SK-N-SH (cell line): ENCODE data around the gene SREBF2. TPM values are rescaled to one million over a fixed set of nuclear protein-coding genes. Genes with fewer than 3 reads are reported as not detected.

ENCODE experiments used
- CTCF ChIA-PET: fragments of 300-600, 350-600 bp; formaldehyde crosslinking; extraction: SDS; loops from one replicate; lab custom pipeline; 2021; lab: Yijun Ruan, JAX
- POLR2A ChIA-PET: fragments of 350-600 bp; sonication (Branson Sonifier 250); formaldehyde crosslinking; extraction: SDS; loops from one replicate; lab custom pipeline; 2020; ENCODE audit warnings: antibody characterized with exemption, inconsistent platforms; lab: Yijun Ruan, JAX
- DNase-seq: peaks from one replicate; pipeline ENCODE4 v3.0.0; 2012
- H2AFZ ChIP-seq: fragments of 200-600 bp; sonication (generic); 2 replicates; pipeline ENCODE4 v1.8.1; 2016; ENCODE audit warnings: antibody characterized with exemption, mild to moderate bottlenecking, low read depth
- H3F3A ChIP-seq: fragments of 200-600 bp; sonication (generic); replicated peaks from 2 replicates; pipeline ENCODE3; 2016; ENCODE audit warnings: antibody characterized with exemption, mild to moderate bottlenecking; ENCODE audit not compliant: insufficient read depth
- H3K27ac ChIP-seq, 2 experiments: fragments of 200-500 bp in 1 of 2; fragments of 200-600 bp in 1 of 2; sonication (Bioruptor generic) in 1 of 2; sonication (generic), shearing (Covaris generic) in 1 of 2; 2 replicates each; pipeline versions ENCODE4 v1.5.1 to v1.6.1; 2014 to 2016; ENCODE audit warnings: low read depth in 2 of 2, inconsistent platforms in 1 of 2, low read length in 1 of 2, mild to moderate bottlenecking in 1 of 2, mixed read lengths in 1 of 2
- H3K27me3 ChIP-seq: fragments of 200-600 bp; sonication (generic), shearing (Covaris generic); 2 replicates; pipeline ENCODE4 v1.6.1; 2016; ENCODE audit warnings: mixed run types; ENCODE audit not compliant: insufficient read depth
- H3K36me3 ChIP-seq, 2 experiments: fragments of 200-500 bp in 1 of 2; fragments of 200-600 bp in 1 of 2; sonication (Bioruptor generic) in 1 of 2; sonication (generic) in 1 of 2; replicated peaks in 1 of 2; 2 replicates each; pipeline versions ENCODE3 to v1.5.1; 2014 to 2016; ENCODE audit warnings: low read length in 1 of 2, mild to moderate bottlenecking in 1 of 2; ENCODE audit not compliant: insufficient read depth in 2 of 2, control insufficient read depth in 1 of 2
- H3K4me1 ChIP-seq, 2 experiments: fragments of 200-500 bp in 1 of 2; fragments of 200-600 bp in 1 of 2; sonication (Bioruptor generic) in 1 of 2; sonication (generic), shearing (Covaris generic) in 1 of 2; 2 replicates each; pipeline versions ENCODE4 v1.5.1 to v1.6.1; 2014 to 2016; ENCODE audit warnings: low read depth in 1 of 2, low read length in 1 of 2, mixed run types in 1 of 2; ENCODE audit not compliant: insufficient read depth in 2 of 2, control insufficient read depth in 1 of 2
- H3K4me2 ChIP-seq: fragments of 200-600 bp; sonication (generic), shearing (Covaris generic); 2 replicates; pipeline ENCODE4 v1.6.1; 2017; ENCODE audit warnings: mixed run types
- H3K4me3 ChIP-seq, 2 experiments: fragments of 200-500 bp in 1 of 2; fragments of 200-600 bp in 1 of 2; sonication (Bioruptor generic) in 1 of 2; sonication (generic), shearing (Covaris generic) in 1 of 2; 2 replicates each; pipeline versions ENCODE4 v1.5.1 to v1.8.1; 2014 to 2016; ENCODE audit warnings: low read depth in 2 of 2, inconsistent platforms in 1 of 2, low read length in 1 of 2, mild to moderate bottlenecking in 1 of 2, mixed read lengths in 1 of 2, moderate library complexity in 1 of 2
- H3K79me2 ChIP-seq: fragments of 200-600 bp; sonication (generic); 2 replicates; pipeline ENCODE4 v1.8.1; 2017; ENCODE audit warnings: mild to moderate bottlenecking; ENCODE audit not compliant: insufficient read depth
- H3K9ac ChIP-seq: fragments of 200-600 bp; sonication (generic); 2 replicates; pipeline ENCODE4 v1.6.1; 2017; ENCODE audit warnings: mixed run types
- H3K9me2 ChIP-seq: fragments of 200-600 bp; sonication (generic); 2 replicates; pipeline ENCODE4 v1.6.1; 2017; ENCODE audit warnings: mixed run types
- H3K9me3 ChIP-seq: fragments of 200-600 bp; sonication (generic); 2 replicates; pipeline ENCODE4 v1.6.1; 2017; ENCODE audit warnings: mixed run types, mild to moderate bottlenecking, moderate library complexity
- H4K20me1 ChIP-seq: fragments of 200-600 bp; sonication (generic); 2 replicates; pipeline ENCODE4 v1.6.1; 2017; ENCODE audit warnings: mild to moderate bottlenecking, mixed run types; ENCODE audit not compliant: insufficient read depth
- ELF1 ChIP-seq: IDR thresholded peaks from 2 replicates; pipeline ENCODE4 v1.4.0; 2012
- EP300 ChIP-seq, 2 experiments: IDR thresholded peaks; 2 replicates each; pipeline versions ENCODE4 v1.4.0 to v1.6.1; 2012; ENCODE audit warnings: borderline replicate concordance in 1 of 2, low read depth in 1 of 2, low read length in 1 of 2
- EZH2phosphoT487 ChIP-seq: fragments of 200-600 bp; sonication (generic); IDR thresholded peaks from 2 replicates; pipeline ENCODE4 v1.6.1; 2017; ENCODE audit warnings: low read depth, mixed run types, mild to moderate bottlenecking, antibody characterized with exemption, moderate library complexity, borderline replicate concordance
- FOSL2 ChIP-seq: IDR thresholded peaks from 2 replicates; pipeline ENCODE4 v1.4.0; 2012; ENCODE audit warnings: low read depth, mild to moderate bottlenecking, moderate library complexity, borderline replicate concordance
- FOXJ3 ChIP-seq: sonication (generic); formaldehyde crosslinking; IDR thresholded peaks from 2 replicates; pipeline ENCODE4 v1.5.1; 2020; ENCODE audit warnings: mild to moderate bottlenecking, missing genetic modification reagents
- FOXM1 ChIP-seq: IDR thresholded peaks from 2 replicates; pipeline ENCODE4 v1.4.0; 2012; ENCODE audit warnings: low read depth, mild to moderate bottlenecking
- GATA2 ChIP-seq: sonication (generic); formaldehyde crosslinking; IDR thresholded peaks from 2 replicates; pipeline ENCODE4 v1.5.0; 2020; ENCODE audit warnings: mild to moderate bottlenecking, missing genetic modification reagents
- NFIC ChIP-seq: IDR thresholded peaks from 2 replicates; pipeline ENCODE4 v1.4.0; 2012; ENCODE audit warnings: borderline replicate concordance
- POLR2AphosphoS5 ChIP-seq: IDR thresholded peaks from 2 replicates; pipeline ENCODE4 v1.6.1; 2012; ENCODE audit warnings: low read depth, low read length
- RCOR1 ChIP-seq: fragments of 150-350 bp; IDR thresholded peaks from 2 replicates; pipeline ENCODE4 v1.6.1; 2017; ENCODE audit warnings: antibody characterized with exemption, low read length
- RXRA ChIP-seq: IDR thresholded peaks from 2 replicates; pipeline ENCODE4 v1.4.0; 2012; ENCODE audit warnings: low read depth, mild to moderate bottlenecking, borderline replicate concordance
- SIN3A ChIP-seq: IDR thresholded peaks from 2 replicates; pipeline ENCODE4 v1.6.1; 2012; ENCODE audit warnings: low read depth, mild to moderate bottlenecking, low read length, moderate library complexity, borderline replicate concordance
- SMC3 ChIP-seq: IDR thresholded peaks from 2 replicates; pipeline ENCODE4 v1.6.1; 2012; ENCODE audit warnings: low read depth, low read length, improper control_type of control experiment
- TAF1 ChIP-seq: IDR thresholded peaks from 2 replicates; pipeline ENCODE4 v1.6.1; 2012; ENCODE audit warnings: low read depth, mild to moderate bottlenecking, low read length, moderate library complexity, borderline replicate concordance
- TCF12 ChIP-seq: IDR thresholded peaks from 2 replicates; pipeline ENCODE4 v1.4.0; 2012
- TEAD4 ChIP-seq: IDR thresholded peaks from 2 replicates; pipeline ENCODE4 v1.4.0; 2012; ENCODE audit warnings: mild to moderate bottlenecking, borderline replicate concordance; ENCODE audit not compliant: insufficient read depth
- WGBS: methylation state at CpG from one replicate; pipeline ENCODE4 v1.1.6; 2017; ENCODE audit warnings: low lambda C conversion rate; 5-methylcytosine and 5-hydroxymethylcytosine counted together
- polyA plus RNA-seq, 3 experiments: library from polyadenylated mRNA; depleted of rRNA; stranded (reverse); fragments of >200 nt; gene quantifications; 2 replicates each; pipeline ENCODE4 v1.2.3, GENCODE V29; 2012
- TF ChIP-seq, protein P1 (sequence below): fragments of 200-600 bp; sonication (generic); IDR thresholded peaks from 2 replicates; pipeline ENCODE4 v1.6.1; 2017; ENCODE audit warnings: antibody characterized with exemption, mild to moderate bottlenecking, moderate library complexity
- TF ChIP-seq, protein P2 (sequence below): IDR thresholded peaks from 2 replicates; pipeline ENCODE4 v1.4.0; 2012; ENCODE audit warnings: low read depth, borderline replicate concordance
- TF ChIP-seq, protein P3 (sequence below): IDR thresholded peaks from 2 replicates; pipeline ENCODE4 v1.4.0; 2012; ENCODE audit warnings: low read depth

The SREBF2 gene
- polyA plus RNA-seq, 1 of the 3 experiments (the other 2 are of a cell fraction), result 7.5 TPM

DNA sequence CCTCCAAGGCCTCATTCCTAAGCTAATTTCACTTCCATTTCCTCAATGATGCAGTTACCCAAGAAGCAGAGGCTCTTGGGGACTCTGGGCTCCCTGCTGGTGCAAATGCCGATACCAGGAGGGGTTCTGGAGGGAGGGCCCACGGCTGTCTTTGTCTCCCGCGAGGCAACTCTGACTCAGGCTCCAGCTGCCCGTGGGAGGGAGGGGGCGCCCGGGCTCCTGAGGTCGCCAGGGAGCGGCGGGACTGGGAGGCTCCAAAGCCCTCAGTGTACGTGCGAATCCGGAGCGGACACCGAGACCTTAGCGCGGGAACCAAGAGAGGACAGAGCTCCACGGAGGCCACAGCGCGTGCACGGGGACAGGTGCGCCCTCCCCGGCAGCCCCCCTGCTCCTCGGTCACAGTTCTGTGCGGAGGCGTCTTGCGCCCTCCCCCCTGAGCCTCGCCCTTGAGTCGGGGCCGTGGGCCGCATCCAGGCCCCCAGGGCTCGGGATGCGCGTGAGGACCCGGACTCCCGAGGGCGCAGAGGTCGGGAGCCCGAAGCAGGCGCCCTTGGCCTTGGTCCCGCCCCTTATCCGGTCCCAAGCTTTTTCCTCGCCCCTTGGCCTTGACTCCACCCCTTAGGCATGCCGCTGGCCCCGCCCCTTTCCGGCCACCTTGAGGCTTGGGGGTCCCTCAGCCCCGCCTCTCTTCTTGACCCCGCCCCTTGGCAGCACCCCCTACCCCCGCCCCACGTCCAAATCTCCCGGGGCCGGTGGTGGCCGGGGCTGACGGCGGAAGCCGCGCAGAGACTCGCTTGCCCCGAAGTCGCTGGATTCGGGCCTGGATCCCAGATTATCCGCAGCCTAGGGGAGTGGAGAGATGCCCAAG, 86.7 kb downstream of the SREBF2 start:
- DNase-seq, result peak; percentile 74
- Histone ChIP-seq H3K4me2 (no peak overlapping the region), H3K27me3 (no peaks in the 10 kb centered on the region), H3K9me2 (no peaks in the 10 kb centered on the region), H2AFZ (no peak overlapping the region), H3K79me2 (no peaks in the 10 kb centered on the region), H3K27ac (no peak overlapping the region), H3K36me3 (no peaks in the 10 kb centered on the region), H3K9me3 (no peaks in the 10 kb centered on the region), H3K4me1 (peaks cover 0 to 3% of the 10 kb centered on the region in 2 experiments; a peak in 2 of 4 replicates), H4K20me1 (no peaks in the 10 kb centered on the region), H3K9ac (no peak overlapping the region), H3F3A (no peaks in the 10 kb centered on the region), H3K4me3 (peak overlapping the region in 1 of 2 experiments; percentile 26; a peak in 1 of 4 replicates)
- 12% methylated on average over 3 of the region's 62 CpGs for WGBS
- ChIA-PET CTCF (interaction anchor here (0.8 kb wide), 1 partner anchor 21 kb away, joined by 3 read pairs; no protein-coding TSS in a partner anchor), POLR2A (no interaction called here)
- TF ChIP-seq, protein P1, sequence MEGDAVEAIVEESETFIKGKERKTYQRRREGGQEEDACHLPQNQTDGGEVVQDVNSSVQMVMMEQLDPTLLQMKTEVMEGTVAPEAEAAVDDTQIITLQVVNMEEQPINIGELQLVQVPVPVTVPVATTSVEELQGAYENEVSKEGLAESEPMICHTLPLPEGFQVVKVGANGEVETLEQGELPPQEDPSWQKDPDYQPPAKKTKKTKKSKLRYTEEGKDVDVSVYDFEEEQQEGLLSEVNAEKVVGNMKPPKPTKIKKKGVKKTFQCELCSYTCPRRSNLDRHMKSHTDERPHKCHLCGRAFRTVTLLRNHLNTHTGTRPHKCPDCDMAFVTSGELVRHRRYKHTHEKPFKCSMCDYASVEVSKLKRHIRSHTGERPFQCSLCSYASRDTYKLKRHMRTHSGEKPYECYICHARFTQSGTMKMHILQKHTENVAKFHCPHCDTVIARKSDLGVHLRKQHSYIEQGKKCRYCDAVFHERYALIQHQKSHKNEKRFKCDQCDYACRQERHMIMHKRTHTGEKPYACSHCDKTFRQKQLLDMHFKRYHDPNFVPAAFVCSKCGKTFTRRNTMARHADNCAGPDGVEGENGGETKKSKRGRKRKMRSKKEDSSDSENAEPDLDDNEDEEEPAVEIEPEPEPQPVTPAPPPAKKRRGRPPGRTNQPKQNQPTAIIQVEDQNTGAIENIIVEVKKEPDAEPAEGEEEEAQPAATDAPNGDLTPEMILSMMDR, result no peak
- TF ChIP-seq, protein P2, sequence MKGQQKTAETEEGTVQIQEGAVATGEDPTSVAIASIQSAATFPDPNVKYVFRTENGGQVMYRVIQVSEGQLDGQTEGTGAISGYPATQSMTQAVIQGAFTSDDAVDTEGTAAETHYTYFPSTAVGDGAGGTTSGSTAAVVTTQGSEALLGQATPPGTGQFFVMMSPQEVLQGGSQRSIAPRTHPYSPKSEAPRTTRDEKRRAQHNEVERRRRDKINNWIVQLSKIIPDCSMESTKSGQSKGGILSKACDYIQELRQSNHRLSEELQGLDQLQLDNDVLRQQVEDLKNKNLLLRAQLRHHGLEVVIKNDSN, result no peak
- TF ChIP-seq TEAD4, result no peak
- no peak for TF ChIP-seq SMC3
- TF ChIP-seq RXRA, result no peak
- TF ChIP-seq FOSL2, result no peak
- TF ChIP-seq FOXJ3 (CRISPR knock-in tag), result no peak
- TF ChIP-seq POLR2AphosphoS5, result no peak
- TF ChIP-seq EZH2phosphoT487, result no peak
- no peak for TF ChIP-seq TAF1

DNA sequence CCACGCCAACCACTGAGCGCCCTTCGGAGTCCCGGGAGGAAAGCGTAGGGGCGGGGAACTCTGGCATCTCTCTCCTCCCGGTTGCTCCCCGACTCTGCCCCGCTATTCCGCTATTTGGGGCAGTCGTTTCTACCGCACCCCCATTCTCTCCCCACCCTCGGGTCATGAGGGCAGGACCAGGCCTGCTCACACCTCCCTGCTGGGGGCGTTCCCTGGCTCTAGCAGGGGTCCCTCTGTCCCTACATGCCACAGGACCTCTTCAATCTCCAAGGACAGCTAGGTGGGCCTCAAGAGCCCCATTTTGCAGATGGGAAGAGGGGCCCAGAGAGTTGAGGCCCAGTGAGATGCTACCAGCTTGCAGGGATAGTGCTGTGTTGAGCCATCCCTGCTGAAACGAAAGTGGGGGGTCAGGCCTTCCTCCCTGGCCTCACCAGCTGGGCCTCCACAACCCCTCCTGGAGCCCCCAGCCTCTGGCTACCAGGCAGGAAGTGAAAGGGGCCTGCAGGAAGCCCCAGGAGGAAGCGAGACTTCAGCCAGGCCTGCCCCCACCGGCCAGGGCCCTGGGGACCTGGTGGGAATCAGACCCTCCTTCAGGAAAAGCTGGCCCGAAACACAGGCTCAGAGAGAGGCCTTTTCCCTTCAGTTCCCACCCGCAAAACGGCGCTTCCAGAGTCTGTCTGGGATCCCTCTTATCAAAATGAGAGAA, 87.5 kb downstream of the SREBF2 start:
- Histone ChIP-seq H3K9me3 (no peaks in the 10 kb centered on the region), H3K27ac (no peak overlapping the region), H3K4me1 (peaks cover 0 to 3% of the 10 kb centered on the region in 2 experiments; a peak in 2 of 4 replicates), H3K36me3 (no peaks in the 10 kb centered on the region), H3K9me2 (no peaks in the 10 kb centered on the region), H3K4me3 (no peak overlapping the region), H3F3A (no peaks in the 10 kb centered on the region), H3K27me3 (no peaks in the 10 kb centered on the region), H3K79me2 (no peaks in the 10 kb centered on the region), H3K4me2 (no peak overlapping the region), H2AFZ (no peak overlapping the region), H3K9ac (no peak overlapping the region), H4K20me1 (no peaks in the 10 kb centered on the region)
- WGBS, result 98% methylated on average over 11 of the region's 21 CpGs
- ChIA-PET POLR2A (no interaction called here), CTCF (interaction anchor here (0.8 kb wide), 1 partner anchor 21 kb away, joined by 3 read pairs; no protein-coding TSS in a partner anchor)
- TF ChIP-seq FOXM1, result no peak
- no peak for TF ChIP-seq GATA2 (CRISPR knock-in tag)
- TF ChIP-seq SIN3A, result no peak
- TF ChIP-seq POLR2AphosphoS5, result no peak
- no peak for TF ChIP-seq EP300 (IDR thresholded peaks at IDR 0.05; ENCODE audit: borderline replicate concordance in 1 of 2, low read depth in 1 of 2, low read length in 1 of 2)
- no peak for TF ChIP-seq ELF1
- no peak for TF ChIP-seq TCF12
- TF ChIP-seq, protein P3, sequence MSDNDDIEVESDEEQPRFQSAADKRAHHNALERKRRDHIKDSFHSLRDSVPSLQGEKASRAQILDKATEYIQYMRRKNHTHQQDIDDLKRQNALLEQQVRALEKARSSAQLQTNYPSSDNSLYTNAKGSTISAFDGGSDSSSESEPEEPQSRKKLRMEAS, result no peak
- TF ChIP-seq NFIC, result no peak
- no peak for TF ChIP-seq RCOR1
- no peak for DNase-seq
